HG03045 (cell line): ENCODE results near the gene CPED1.
"Not testable (repeated sequence)": the region's sequence is repeated elsewhere in the genome, so short reads cannot be mapped to it uniquely, and the experiment has no call there.

Experiments used
- ATAC-seq: cut with Tn5 transposase; IDR thresholded peaks from one replicate; pipeline ENCODE4 v1.9.1; 2021; ENCODE audit warnings: mild to moderate bottlenecking, moderate library complexity; ENCODE audit not compliant: unreplicated experiment

CPED1 gene

DNA sequence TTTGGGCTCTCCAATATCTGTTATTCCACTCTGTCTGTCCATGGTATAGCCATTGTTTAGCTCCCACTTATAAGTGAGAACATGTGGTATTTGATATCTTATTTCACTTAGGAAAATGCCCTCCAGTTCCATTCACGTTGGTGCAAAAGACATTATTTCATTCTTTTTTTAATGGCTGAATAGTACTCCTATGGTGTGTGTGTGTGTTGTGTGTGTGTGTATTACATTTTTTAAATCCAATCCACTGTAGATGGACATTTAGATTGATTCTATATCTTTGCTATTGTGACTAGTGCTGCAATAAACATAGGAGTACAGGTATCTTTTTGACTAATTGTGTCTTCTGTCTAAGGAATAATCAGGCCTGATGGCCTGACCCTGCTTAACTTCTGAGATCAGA lies 7.4 kb upstream of the CPED1 start:
- ATAC-seq: no peak

GRCh38 chr7:120981888-120982615 lies 6.5 kb upstream of the CPED1 start:
- no peak for ATAC-seq

DNA sequence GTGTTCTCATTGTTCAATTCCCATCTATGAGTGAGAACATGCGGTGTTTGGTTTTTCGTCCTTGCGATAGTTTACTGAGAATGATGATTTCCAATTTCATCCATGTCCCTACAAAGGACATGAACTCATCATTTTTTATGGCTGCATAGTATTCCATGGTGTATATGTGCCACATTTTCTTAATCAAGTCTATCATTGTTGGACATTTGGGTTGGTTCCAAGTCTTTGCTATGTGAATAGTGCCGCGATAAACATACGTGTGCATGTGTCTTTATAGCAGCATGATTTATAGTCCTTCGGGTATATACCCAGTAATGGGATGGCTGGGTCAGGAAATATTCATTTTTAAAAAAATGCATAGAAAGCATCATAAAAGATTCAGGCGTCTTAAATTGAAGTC lies 4.9 kb upstream of the CPED1 start:
- ATAC-seq: not testable (repeated sequence)

- ATAC-seq: no peak
These were observed 4.1 kb upstream of the CPED1 start for GRCh38 chr7:120984406-120984805.

GRCh38 chr7:120985130-120985758 lies 3.3 kb upstream of the CPED1 start:
- ATAC-seq: no peak

- no peak for ATAC-seq
These were observed 2.7 kb upstream of the CPED1 start for GRCh38 chr7:120985839-120986238.

DNA sequence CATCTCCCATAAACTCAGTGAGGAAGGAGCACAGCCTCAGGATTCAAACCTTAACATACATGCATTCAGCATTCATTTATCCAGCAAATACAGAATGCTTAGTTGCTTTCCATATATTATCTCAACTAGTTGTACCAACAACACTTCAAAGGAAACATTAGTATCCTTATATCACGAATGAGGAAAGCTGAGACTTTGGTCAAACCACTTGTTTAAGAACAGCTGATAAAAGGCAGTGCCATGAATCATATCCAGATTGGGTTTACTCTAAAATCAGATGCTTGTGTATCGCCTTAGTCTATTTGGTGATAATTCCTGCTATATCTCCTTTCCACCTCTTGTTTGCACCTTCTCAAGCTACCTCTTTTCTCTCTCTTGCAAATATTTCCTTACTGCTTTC lies 1.9 kb upstream of the CPED1 start:
- no peak for ATAC-seq

DNA sequence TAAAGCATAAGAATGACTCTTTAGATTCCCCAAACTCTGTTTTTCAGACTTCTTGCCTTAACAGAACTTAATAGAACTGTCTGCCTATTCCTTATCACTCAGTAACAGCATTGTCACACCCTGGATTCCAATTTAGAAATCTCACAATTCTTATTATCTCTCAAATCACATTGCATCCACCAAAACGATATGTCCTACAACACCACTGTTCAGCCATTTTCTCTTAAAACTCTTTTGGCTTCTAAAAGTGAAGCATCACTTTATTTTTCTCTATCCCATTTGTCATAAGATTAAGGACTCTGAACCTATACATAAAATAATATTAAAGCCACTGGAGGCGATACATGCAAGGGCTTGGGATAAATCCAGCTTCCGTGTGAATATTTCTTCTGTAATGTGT lies 1.2 kb upstream of the CPED1 start:
- ATAC-seq: no peak

- ATAC-seq: peak; percentile 91
These were observed 574 bp upstream of the CPED1 start for GRCh38 chr7:120987683-120988590.

DNA sequence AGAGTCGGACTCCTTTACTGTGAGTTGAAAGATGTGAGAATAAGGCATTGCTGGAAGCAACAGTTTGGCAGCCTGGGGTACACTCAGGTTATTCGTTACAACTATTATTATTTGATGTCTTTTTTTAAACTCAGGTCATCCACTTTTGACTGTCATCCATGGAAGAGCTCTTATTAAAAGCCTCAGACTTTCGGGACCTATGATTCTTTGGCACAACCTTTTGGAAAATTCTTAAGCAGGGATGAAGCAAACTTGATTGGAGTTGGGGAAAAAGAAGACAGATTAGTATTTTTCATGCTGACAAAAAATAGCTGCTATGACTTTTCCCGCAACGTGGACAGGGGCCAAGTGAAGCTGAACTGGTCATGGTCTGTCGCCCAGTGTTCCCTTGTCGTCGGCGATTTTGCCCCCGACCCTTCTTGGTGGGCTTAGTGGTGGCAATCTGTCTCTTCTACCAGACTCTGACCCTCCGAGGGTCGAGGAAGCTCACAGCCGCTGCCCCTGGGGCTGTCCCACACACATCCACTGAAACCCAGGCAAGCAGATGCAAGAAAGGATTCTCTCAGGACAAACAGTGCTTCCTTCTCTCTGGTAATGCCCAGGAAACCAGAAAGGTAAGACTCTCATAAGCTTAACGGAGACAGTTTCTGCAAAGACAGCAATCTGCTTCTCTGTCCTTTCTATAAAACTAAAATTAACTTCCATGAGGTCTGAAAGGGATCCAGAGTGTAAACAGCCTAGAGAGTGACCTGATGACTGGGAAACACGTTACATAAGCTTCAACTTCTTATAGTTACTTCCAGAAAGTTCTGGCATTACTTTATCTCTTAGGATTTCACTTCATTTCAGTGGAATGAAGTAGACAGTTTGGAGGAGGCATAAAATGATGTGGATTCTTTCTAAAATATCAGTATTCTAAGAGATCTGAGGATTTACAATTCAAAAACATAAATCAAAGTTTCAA lies 1.0 kb downstream of the CPED1 start:
- ATAC-seq: no peak

GRCh38 chr7:120990468-120991118 lies 2.1 kb downstream of the CPED1 start:
- ATAC-seq: no peak

GRCh38 chr7:120991161-120991560 lies 2.6 kb downstream of the CPED1 start:
- no peak for ATAC-seq

DNA sequence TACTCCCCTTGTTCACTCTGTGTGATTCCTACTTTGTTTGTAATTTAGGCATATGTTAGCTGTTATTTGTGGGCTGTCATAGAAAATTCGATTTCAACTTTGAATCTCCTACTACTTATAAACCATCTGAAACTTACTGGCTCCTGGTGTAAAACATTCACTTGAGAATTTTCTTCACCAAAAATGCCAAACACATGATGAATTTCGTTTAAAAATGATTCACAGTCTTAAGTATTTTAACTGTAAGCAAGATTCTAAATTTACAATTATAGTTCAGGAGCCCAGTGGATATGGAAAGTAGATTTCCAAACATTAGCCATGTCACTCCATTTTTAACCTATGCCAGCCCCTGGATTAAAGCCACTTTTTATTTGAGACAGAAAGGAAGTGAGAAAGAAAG lies 3.1 kb downstream of the CPED1 start:
- no peak for ATAC-seq

GRCh38 chr7:120992272-120992964 lies 3.9 kb downstream of the CPED1 start:
- no peak for ATAC-seq

DNA sequence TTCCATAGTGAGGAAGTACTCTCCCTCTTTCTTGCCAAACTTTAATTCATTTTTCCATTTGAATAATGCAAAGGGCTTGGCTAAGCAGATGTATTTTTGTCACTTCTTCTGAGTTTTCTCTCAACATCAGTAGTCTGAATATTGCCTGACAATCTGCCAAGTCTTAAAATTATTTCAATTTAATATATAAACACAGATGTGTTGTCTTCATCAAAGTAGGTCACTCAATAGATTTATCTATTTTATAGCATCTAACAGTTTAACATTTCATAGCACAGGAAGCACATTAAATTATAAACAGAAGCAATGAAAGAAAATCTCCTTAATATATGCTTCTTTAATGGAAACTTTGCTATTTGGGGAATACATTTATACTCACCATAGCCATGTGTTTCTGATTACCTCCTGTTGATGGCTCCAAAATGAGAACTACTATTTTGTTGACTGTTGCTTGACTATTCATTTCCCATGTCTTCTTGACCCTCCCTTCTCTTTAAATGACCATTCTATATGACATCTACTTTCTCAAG lies 4.5 kb downstream of the CPED1 start:
- no peak for ATAC-seq

GRCh38 chr7:120993553-120994191 lies 5.2 kb downstream of the CPED1 start:
- ATAC-seq: no peak

DNA sequence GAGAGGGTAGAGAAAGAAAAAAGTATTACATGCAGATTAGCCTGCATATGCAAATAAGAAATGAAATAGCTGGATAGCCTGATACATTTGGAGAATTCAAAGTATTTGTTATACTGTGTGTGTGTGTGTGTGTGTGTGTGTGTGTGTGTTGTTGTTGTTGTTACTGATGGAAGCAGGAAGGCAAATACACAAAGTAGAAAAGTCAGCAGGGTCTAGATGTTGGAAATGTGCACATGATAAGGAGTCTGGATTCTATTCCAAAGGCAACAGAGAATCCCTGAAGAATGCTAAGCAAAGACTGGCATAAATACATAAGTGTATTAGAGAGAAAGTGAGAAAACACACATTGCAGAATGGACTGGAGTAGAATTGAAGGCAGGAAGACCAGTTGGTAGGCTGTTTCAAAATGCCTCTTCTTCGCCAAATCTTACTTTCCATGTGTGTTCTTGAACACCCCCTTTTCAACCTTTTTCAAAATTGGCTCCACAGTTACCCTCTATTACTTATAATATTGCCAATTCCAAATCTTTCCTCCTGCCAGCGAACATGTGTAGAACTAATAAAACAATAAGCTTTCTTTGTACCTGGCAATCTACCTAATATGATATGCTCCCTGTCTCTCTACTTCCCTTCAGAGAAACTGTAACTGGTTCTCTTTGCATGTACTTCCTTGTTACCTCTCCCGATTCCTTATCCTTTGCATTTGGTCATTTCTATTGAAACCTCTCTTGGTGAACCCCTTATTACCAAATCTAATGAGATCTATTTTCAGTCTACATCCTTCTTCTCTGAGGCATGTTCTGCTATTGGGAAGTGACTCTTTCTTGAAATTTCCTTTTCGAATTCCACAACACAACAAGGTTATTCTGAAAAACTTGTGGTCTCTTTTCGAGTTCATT lies 6.2 kb downstream of the CPED1 start:
- ATAC-seq: no peak

DNA sequence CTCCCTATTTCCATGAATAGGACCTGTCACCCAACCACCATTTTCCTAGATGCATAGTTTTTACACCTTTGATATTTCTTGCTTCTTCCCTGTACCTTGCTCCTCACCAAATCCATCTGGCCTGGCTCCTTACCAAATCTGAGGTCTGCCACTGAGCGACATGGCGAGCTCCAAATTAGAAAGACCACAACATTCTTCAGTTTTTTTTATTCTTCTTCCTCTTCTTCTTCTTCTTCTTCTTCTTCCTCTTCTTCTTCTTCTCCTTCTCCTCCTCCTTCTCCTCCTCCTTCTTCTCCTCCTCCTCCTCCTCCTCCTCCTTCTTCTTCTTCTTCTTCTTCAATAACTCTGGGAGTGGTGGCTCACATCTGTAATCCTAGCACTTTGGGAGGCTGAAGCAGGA lies 7.1 kb downstream of the CPED1 start:
- ATAC-seq: no peak
